Stomach smooth muscle (tissue), 2 donors: ENCODE measurements around the gene KRTAP22-2.

Experiments
- H3K27ac ChIP-seq: one replicate; pipeline ENCODE4 v1.7.0; 2013; ENCODE audit warnings: mild to moderate bottlenecking, low read length, inconsistent platforms
- H3K27me3 ChIP-seq, 2 donors: one replicate each; pipeline ENCODE4 v1.7.0; 2013; ENCODE audit warnings: low read length in 2 of 2; ENCODE audit not compliant: insufficient read depth in 2 of 2, control insufficient read depth in 1 of 2
- H3K36me3 ChIP-seq, 2 donors: one replicate each; pipeline ENCODE4 v1.7.0; 2013; ENCODE audit warnings: low read length in 2 of 2; ENCODE audit not compliant: control insufficient read depth in 2 of 2, insufficient read depth in 2 of 2
- H3K4me1 ChIP-seq: one replicate; pipeline ENCODE4 v1.7.0; 2013; ENCODE audit warnings: low read length; ENCODE audit not compliant: control insufficient read depth, insufficient read depth
- H3K4me3 ChIP-seq, 2 donors: one replicate each; pipeline ENCODE4 v1.7.0; 2013; ENCODE audit warnings: low read length in 2 of 2
- H3K9ac ChIP-seq, 2 donors: one replicate each; pipeline ENCODE4 v1.7.0; 2013; ENCODE audit warnings: low read length in 2 of 2, mild to moderate bottlenecking in 1 of 2
- H3K9me3 ChIP-seq, 2 donors: one replicate each; pipeline ENCODE4 v1.7.0; 2013; ENCODE audit warnings: low read length in 2 of 2; ENCODE audit not compliant: control insufficient read depth in 2 of 2
- donor health status: healthy.
- donor health status: Pancreatic carcinoma.

The KRTAP22-2 gene

DNA sequence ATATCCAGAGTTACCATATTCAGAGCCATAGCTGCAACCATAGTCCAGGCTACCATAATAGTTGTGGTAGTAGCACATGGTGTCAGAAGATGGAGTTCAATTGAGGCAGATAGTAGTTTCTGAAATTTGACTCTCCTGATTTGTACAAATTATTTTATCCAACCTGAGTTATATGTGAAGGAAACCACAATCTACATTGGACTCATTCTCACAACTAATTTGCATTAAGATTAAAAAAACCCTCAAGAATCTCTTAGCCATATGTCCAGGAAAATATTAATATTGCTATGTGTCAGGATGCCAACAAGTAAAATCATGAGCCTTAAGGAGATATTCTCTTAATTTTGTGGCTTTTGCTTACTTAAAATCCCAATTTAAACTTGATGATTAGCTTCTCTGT, at the start of gene KRTAP22-2:
Gene KRTAP22-2 (minus strand): TSS at position 101 of the 400 bp plus-strand sequence.
- Histone ChIP-seq H3K9ac (no peak within 1 kb of the TSS), H3K4me1 (no peaks in the 10 kb centered on the region), H3K9me3 (no peaks in the 10 kb centered on the region), H3K27ac (no peak within 1 kb of the TSS), H3K36me3 (no peaks in the 10 kb centered on the region), H3K27me3 (no peaks in the 10 kb centered on the region), H3K4me3 (no peak within 1 kb of the TSS)

DNA sequence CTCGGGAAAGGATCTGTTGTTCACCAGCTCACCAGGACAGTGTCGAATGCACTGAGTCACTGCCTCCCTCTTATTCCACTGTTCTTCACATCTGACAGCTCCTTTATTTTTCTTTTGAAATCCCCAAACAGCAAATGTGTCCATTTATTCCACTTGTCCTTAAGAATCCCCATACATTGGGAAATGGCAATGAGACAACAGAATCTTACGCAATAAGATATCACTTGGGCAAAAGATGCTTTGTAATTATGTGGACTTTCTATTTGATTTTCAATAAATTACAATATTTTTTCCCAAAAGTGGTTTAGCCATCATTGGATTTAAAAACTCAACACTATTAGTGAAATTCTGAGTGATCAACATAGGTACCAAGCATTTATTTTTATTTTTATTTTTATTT, 48.5 kb upstream of the KRTAP22-2 start:
- H3K27me3 ChIP-seq, result no peaks in the 10 kb centered on the region
- no peak overlapping the region for H3K4me3 ChIP-seq
- no peak overlapping the region for H3K27ac ChIP-seq
- no peak overlapping the region for H3K9ac ChIP-seq
- H3K4me1 ChIP-seq, result no peaks in the 10 kb centered on the region
- peaks cover 0 to 5% of the 10 kb centered on the region in 2 donors for H3K9me3 ChIP-seq
- no peaks in the 10 kb centered on the region for H3K36me3 ChIP-seq

DNA sequence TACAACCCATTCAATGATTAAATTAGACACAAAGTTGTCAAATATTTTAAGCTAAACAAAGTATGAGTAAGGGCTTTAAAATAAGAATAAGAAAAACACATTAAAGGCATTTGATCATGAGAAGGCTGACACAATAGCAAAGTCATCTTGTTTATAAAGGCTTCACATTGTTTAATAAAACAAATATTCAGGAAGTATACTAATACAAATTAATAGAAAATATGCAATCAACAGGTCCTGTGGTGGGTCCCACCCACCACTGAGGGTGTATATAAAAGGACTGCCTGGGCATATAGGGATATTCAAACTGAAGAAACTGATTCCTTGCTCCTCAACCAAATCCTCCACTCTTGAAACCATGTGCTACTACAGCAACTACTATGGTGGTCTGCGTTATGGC, 44.7 kb upstream of the KRTAP22-2 start, which contains the start of gene KRTAP20-2:
Gene KRTAP20-2 (plus strand): TSS at position 301 of the 400 bp plus-strand sequence. CDS start 58 bp downstream, at position 359.
- H3K27ac ChIP-seq, result no peak within 1 kb of the TSS
- no peak within 1 kb of the TSS for H3K4me3 ChIP-seq
- no peak within 1 kb of the TSS for H3K9ac ChIP-seq
- no peaks in the 10 kb centered on the region for H3K27me3 ChIP-seq
- H3K9me3 ChIP-seq, result peaks cover 0 to 3% of the 10 kb centered on the region in 2 donors
- H3K4me1 ChIP-seq, result no peaks in the 10 kb centered on the region
- H3K36me3 ChIP-seq, result no peaks in the 10 kb centered on the region

DNA sequence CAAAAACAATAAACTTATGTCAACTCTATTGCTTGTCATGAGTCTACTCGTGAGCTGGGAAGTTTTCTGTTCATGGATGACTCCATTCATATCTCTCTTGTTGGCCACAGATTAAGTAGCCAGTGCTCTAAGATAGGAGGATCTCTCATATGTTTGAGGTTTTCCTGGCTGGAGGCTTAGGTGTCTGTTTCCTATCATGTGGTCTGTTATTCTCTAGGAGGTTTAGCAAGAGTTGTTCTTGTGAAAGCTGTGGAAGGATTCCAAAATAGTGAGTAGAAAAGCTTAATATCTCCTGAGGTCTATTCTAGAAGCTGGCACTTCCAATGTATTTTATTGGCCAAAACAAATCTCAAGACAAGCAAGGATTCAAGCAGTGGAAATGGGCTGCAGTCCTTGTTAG, 39.0 kb upstream of the KRTAP22-2 start:
- H3K9ac ChIP-seq, result no peak overlapping the region
- no peaks in the 10 kb centered on the region for H3K4me1 ChIP-seq
- no peak overlapping the region for H3K27ac ChIP-seq
- H3K4me3 ChIP-seq, result no peak overlapping the region
- no peaks in the 10 kb centered on the region for H3K36me3 ChIP-seq
- H3K27me3 ChIP-seq, result no peaks in the 10 kb centered on the region
- H3K9me3 ChIP-seq, result no peaks in the 10 kb centered on the region

DNA sequence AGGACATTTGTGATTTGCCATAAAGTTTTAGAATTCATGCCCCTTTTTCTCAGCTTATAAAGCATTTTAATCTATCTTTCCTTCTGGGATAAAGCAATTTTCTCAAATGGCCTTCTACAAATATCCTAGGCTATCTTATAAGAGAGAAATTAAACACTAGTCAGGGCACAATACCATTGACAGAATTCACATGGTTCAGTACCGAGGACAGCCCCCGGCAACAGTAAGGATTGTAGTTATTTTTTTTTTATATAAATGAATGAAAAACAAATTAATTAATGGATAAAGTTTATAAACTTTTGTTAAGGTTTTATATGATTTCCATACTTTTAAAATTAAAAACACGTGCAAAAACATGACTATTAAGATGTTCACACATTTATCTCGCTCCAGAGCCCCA, 37.9 kb upstream of the KRTAP22-2 start:
- Histone ChIP-seq H3K9me3 (no peaks in the 10 kb centered on the region), H3K4me1 (no peaks in the 10 kb centered on the region), H3K4me3 (no peak overlapping the region), H3K27me3 (no peaks in the 10 kb centered on the region), H3K36me3 (no peaks in the 10 kb centered on the region), H3K27ac (no peak overlapping the region), H3K9ac (no peak overlapping the region)

DNA sequence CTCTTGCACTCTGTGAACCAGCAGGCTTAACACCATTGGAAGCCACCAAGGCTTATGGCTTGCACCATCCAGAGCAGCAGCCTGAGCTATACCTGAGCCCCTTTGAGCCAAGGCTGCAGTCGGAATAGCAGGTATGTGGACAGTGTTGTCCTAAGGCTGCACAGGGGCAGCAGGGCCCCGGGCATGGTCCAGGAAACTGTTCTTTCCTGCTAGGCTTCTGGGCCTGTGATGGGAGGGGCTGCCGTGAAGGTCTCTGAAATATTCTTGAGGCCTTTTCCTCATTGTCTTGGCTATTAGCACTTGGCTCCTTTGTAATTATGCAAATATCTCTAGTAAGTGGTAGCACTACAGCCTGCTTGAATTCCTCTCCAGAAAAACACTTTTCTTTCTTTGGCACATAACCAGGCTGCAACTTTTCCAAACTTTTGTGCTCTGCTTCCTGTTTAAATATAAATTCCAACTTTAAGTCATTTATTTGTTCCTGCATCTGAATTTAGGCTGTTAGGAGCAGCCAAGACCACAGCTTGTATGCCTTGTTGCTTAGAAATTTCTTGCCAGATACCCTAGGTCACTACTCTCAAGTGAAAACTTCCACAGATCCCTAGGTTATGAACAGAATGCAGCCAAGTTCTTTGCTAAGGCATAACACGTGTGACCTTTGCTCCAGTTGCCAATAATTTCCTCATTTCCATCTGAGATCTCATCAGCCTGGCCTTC, 35.4 kb upstream of the KRTAP22-2 start:
- no peaks in the 10 kb centered on the region for H3K4me1 ChIP-seq

DNA sequence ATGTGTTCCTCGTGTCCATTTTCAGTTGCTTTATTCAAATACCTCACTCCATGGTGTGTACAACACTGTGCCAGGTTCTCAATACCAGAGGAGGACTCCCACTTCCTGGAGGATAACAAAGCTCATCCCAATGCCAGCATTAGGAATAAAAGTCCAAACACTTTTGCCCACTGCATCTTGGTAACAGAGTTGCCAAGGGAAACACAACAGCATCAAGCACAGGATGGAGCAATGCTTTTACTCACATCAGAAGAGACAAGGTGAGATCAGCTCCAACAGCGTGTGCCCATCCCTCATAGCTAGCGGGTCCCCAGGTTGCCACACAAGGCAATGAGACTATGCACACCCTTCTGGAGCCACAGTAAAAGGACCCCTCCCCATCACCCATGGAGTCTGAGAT, 33.2 kb upstream of the KRTAP22-2 start:
- Histone ChIP-seq H3K27ac (no peak overlapping the region), H3K36me3 (no peaks in the 10 kb centered on the region)

More for the DNA sequence above, 35.4 kb upstream of the KRTAP22-2 start:
- Histone ChIP-seq H3K36me3 (no peaks in the 10 kb centered on the region), H3K27me3 (no peaks in the 10 kb centered on the region), H3K9ac (no peak overlapping the region), H3K9me3 (no peaks in the 10 kb centered on the region), H3K4me3 (no peak overlapping the region), H3K27ac (no peak overlapping the region)

DNA sequence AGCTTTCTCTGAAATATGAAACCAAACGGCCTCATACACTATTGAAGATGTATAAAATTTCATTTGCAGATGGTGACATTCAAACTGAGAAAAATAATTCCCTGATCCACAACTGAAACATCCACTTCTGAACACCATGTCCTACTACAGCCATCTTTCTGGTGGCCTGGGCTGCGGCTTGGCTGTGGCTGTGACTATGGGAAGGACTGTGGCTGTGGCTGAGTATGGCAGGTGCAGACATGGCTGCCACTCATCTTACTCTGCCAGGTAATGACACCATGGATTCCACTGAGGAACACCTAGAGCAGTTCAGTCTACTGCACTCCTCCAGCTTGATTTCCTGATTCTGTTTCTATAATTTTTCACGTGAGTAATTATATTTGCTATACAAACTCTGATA, 30.3 kb upstream of the KRTAP22-2 start, which contains the start of gene KRTAP20-4:
Gene KRTAP20-4 (plus strand): TSS at position 106 of the 400 bp plus-strand sequence.
- H3K4me3 ChIP-seq, result no peak within 1 kb of the TSS
- H3K36me3 ChIP-seq, result no peaks in the 10 kb centered on the region
- H3K9me3 ChIP-seq, result no peaks in the 10 kb centered on the region
- no peak within 1 kb of the TSS for H3K9ac ChIP-seq
- no peaks in the 10 kb centered on the region for H3K27me3 ChIP-seq
- H3K4me1 ChIP-seq, result no peaks in the 10 kb centered on the region
- H3K27ac ChIP-seq, result no peak within 1 kb of the TSS

More for the DNA sequence above, 33.2 kb upstream of the KRTAP22-2 start:
- Histone ChIP-seq H3K4me3 (no peak overlapping the region), H3K27me3 (no peaks in the 10 kb centered on the region), H3K9me3 (no peaks in the 10 kb centered on the region), H3K9ac (no peak overlapping the region), H3K4me1 (no peaks in the 10 kb centered on the region)

DNA sequence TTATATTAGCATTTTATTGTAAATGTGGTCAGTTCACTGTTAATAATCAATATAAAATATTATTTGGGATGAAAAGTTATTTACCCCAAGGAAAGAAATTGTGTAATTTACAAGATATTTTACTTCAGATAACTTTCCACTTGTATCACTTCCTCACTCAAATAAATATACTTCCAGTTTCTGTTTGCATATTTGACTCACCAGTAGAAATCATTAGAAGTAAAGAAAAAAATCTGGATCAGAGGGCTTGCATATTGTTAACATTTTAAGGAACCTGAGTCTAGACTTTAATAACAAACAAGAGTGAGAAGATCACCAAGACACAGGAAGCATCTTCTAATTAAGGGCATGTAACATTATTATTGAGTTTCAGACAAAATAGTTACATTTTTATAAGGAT, 29.9 kb upstream of the KRTAP22-2 start:
- no peaks in the 10 kb centered on the region for H3K36me3 ChIP-seq
- H3K27ac ChIP-seq, result no peak overlapping the region
- no peaks in the 10 kb centered on the region for H3K9me3 ChIP-seq
- no peak overlapping the region for H3K4me3 ChIP-seq
- H3K9ac ChIP-seq, result no peak overlapping the region
- H3K4me1 ChIP-seq, result no peaks in the 10 kb centered on the region
- no peaks in the 10 kb centered on the region for H3K27me3 ChIP-seq

DNA sequence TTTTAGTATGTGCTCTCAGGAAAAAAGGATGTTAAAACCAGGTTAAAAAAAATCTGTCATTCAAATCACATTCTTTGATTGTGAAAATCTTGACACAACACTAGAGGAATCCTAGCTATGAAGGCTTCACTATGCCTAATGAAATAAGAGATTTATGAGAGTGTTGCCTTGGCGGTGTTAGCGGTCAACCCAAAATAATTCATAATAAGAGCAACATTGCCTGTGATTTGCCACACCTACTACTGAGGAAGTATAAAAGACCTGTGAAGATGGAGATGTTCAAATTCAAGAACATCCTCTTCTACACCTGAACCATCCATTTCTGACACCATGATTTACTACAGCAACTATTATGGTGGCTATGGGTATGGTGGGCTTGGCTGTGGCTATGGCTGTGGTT, 25.9 kb upstream of the KRTAP22-2 start, which contains the start of gene KRTAP20-1:
Gene KRTAP20-1 (plus strand): TSS at position 301 of the 400 bp plus-strand sequence. CDS start 30 bp downstream, at position 331.
- no peaks in the 10 kb centered on the region for H3K9me3 ChIP-seq
- no peak within 1 kb of the TSS for H3K27ac ChIP-seq
- no peaks in the 10 kb centered on the region for H3K36me3 ChIP-seq
- no peaks in the 10 kb centered on the region for H3K4me1 ChIP-seq
- H3K9ac ChIP-seq, result no peak within 1 kb of the TSS
- H3K4me3 ChIP-seq, result no peak within 1 kb of the TSS
- H3K27me3 ChIP-seq, result no peaks in the 10 kb centered on the region

DNA sequence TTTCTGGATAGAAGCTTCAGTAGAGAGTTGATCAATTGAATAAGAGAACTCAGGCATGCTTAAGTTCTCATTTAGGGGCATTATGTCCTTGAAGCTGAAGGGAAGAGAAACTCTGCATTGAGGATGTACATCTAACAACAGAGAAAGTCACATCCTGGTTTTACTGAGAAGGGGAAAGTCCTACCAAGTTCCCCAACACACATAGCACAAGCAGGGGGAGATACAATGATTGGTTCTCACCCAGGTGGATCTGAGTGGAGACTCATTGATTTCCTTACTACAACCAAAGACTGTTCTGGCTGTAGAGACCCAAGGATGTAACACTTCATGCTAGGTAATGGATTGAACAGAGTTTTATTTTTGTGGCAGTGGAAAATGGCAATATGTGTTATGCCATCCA, 25.0 kb upstream of the KRTAP22-2 start:
- Histone ChIP-seq H3K9me3 (no peaks in the 10 kb centered on the region), H3K27ac (no peak overlapping the region), H3K9ac (no peak overlapping the region), H3K36me3 (no peaks in the 10 kb centered on the region), H3K4me3 (no peak overlapping the region), H3K4me1 (no peaks in the 10 kb centered on the region), H3K27me3 (no peaks in the 10 kb centered on the region)
